Peyer's patch (tissue), 4 donors: ENCODE measurements around the gene ALDH9A1.

Experiments used
- CTCF ChIP-seq, 6 experiments: fragments of 450-650 bp in 4 of 6; fragments of 200-600 bp in 2 of 6; sonication (generic) in 1 of 6; IDR thresholded peaks; one replicate each; pipeline ENCODE4 v1.5.1; 2017 to 2019; ENCODE audit warnings: antibody characterized with exemption in 6 of 6, mild to moderate bottlenecking in 3 of 6, moderate library complexity in 1 of 6
- POLR2A ChIP-seq, 2 donors: fragments of 450-650 bp; IDR thresholded peaks; one replicate each; pipeline ENCODE4 v1.5.1; 2017; ENCODE audit warnings: antibody characterized with exemption in 2 of 2, mild to moderate bottlenecking in 2 of 2, moderate library complexity in 2 of 2

GRCh38 chr1:165661703-165662102 lies 36.7 kb downstream of the ALDH9A1 start:
- no peak for TF ChIP-seq CTCF (IDR thresholded peaks at IDR 0.05)
- no peak for TF ChIP-seq POLR2A (IDR thresholded peaks at IDR 0.05)
